OCI-LY3 (cell line): ENCODE measurements around the gene TMEM14C.
"Not testable (repeated sequence)": the region's sequence is repeated elsewhere in the genome, so short reads cannot be mapped to it uniquely, and the experiment has no call there.

ENCODE experiments used
- H2AFZ ChIP-seq: fragments of 200-600, 300-600 bp; shearing (Covaris generic); 2 replicates; pipeline ENCODE4 v1.6.0; 2014; ENCODE audit warnings: antibody characterized with exemption, low read depth, low read length
- H3K27ac ChIP-seq: fragments of 200-600, 300-600 bp; sonication (generic); 2 replicates; pipeline ENCODE4 v1.5.1; 2014; ENCODE audit warnings: mild to moderate bottlenecking, low read length, moderate library complexity, mixed read lengths
- H3K27me3 ChIP-seq: fragments of 200-600, 300-600 bp; sonication (generic); 2 replicates; pipeline ENCODE4 v1.6.1; 2014; ENCODE audit warnings: low read depth, low read length, mixed read lengths
- H3K36me3 ChIP-seq: fragments of 200-600, 300-600 bp; sonication (generic); replicated peaks from 2 replicates; pipeline ENCODE3; 2014; ENCODE audit warnings: low read depth, low read length, mixed read lengths
- H3K4me1 ChIP-seq: fragments of 300-600, 200-600 bp; sonication (generic); 2 replicates; pipeline ENCODE4 v1.6.1; 2014; ENCODE audit warnings: low read length, mixed read lengths
- H3K4me2 ChIP-seq: fragments of 200-600, 300-600 bp; sonication (generic); 2 replicates; pipeline ENCODE4 v1.6.1; 2014; ENCODE audit warnings: low read length, mixed read lengths
- H3K4me3 ChIP-seq: fragments of 300-600, 200-600 bp; sonication (generic); 2 replicates; pipeline ENCODE4 v1.5.1; 2014; ENCODE audit warnings: antibody characterized with exemption, mild to moderate bottlenecking, low read length, moderate library complexity
- H3K79me2 ChIP-seq: fragments of 300-600, 200-600 bp; shearing (Covaris generic); 2 replicates; pipeline ENCODE4 v1.6.1; 2014; ENCODE audit warnings: mild to moderate bottlenecking, low read length, mixed read lengths
- H3K9ac ChIP-seq: fragments of 300-600, 200-600 bp; shearing (Covaris generic); 2 replicates; pipeline ENCODE4 v1.6.0; 2014; ENCODE audit warnings: mild to moderate bottlenecking, low read length, moderate library complexity
- H3K9me3 ChIP-seq: fragments of 200-600, 300-600 bp; shearing (Covaris generic); 2 replicates; pipeline ENCODE4 v1.6.1; 2014; ENCODE audit warnings: low read length, mixed read lengths; ENCODE audit not compliant: insufficient read depth
- H4K20me1 ChIP-seq: fragments of 200-600, 300-600 bp; sonication (generic); 2 replicates; pipeline ENCODE4 v1.6.1; 2016; ENCODE audit warnings: low read length, mixed read lengths; ENCODE audit not compliant: insufficient read depth
- EZH2phosphoT487 ChIP-seq: fragments of 200-600 bp; shearing (Covaris generic); IDR thresholded peaks from 2 replicates; pipeline ENCODE4 v1.6.1; 2018; ENCODE audit warnings: antibody characterized with exemption, mixed run types, low read depth
- TF ChIP-seq, protein P1 (sequence below): fragments of 200-600, 300-600 bp; sonication (generic); IDR thresholded peaks from 2 replicates; pipeline ENCODE4 v1.5.1; 2014; ENCODE audit warnings: antibody characterized with exemption, low read length, low read depth

The TMEM14C gene

GRCh38 chr6:10740061-10740460 is 17.2 kb downstream of the TMEM14C start:
- Histone ChIP-seq H4K20me1 (no peaks in the 10 kb centered on the region), H3K36me3 (no peaks in the 10 kb centered on the region), H3K9ac (no peak overlapping the region), H3K4me3 (no peak overlapping the region), H3K27me3 (no peaks in the 10 kb centered on the region), H3K4me2 (no peak overlapping the region), H3K27ac (no peak overlapping the region), H3K9me3 (no peaks in the 10 kb centered on the region), H3K4me1 (no peaks in the 10 kb centered on the region), H2AFZ (no peak overlapping the region), H3K79me2 (no peaks in the 10 kb centered on the region)
- TF ChIP-seq, protein P1, sequence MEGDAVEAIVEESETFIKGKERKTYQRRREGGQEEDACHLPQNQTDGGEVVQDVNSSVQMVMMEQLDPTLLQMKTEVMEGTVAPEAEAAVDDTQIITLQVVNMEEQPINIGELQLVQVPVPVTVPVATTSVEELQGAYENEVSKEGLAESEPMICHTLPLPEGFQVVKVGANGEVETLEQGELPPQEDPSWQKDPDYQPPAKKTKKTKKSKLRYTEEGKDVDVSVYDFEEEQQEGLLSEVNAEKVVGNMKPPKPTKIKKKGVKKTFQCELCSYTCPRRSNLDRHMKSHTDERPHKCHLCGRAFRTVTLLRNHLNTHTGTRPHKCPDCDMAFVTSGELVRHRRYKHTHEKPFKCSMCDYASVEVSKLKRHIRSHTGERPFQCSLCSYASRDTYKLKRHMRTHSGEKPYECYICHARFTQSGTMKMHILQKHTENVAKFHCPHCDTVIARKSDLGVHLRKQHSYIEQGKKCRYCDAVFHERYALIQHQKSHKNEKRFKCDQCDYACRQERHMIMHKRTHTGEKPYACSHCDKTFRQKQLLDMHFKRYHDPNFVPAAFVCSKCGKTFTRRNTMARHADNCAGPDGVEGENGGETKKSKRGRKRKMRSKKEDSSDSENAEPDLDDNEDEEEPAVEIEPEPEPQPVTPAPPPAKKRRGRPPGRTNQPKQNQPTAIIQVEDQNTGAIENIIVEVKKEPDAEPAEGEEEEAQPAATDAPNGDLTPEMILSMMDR, result no peak
- no peak for TF ChIP-seq EZH2phosphoT487

DNA sequence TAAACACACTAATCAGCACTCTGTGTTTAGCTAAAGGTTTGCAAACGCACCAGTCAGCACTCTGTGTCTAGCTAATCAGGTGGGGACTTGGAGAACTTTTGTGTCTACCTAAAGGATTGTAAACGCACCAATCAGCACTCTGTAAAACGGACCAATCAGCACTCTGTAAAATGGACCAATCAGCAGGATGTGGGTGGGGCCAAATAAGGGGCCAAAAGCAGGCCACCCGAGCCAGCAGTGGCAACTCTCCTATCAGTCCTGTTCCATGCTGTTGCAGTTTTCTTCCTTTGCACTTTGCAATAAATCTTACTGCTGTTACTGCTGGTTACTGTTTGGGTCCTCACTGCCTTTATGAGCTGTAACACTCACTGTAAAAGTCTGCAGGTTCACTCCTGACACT is 18.8 kb downstream of the TMEM14C start:
- H3K9ac ChIP-seq, H3K4me3 ChIP-seq, H3K4me2 ChIP-seq, H3K79me2 ChIP-seq, H3K27ac ChIP-seq, H3K9me3 ChIP-seq, H4K20me1 ChIP-seq, H3K4me1 ChIP-seq, H2AFZ ChIP-seq, H3K27me3 ChIP-seq, H3K36me3 ChIP-seq: not testable (repeated sequence)

DNA sequence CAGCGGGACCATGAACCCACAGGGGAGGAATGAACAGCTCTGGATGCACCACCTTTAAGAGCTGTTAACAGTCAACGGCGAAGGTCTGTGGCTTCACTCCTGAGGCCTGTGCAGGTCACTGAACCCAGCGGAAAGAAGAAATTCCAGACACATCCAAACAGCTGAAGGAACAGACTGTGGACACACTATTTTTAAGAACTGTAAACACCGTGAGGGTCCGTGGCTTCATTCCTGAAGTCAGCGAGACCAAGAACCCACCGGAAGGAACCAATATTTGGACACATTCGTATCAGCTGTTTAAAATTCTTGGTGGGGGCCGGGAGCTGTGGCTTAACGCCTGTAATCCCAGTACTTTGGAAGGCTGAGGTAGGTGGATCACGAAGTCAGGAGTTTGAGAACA is 19.4 kb downstream of the TMEM14C start:
- Histone ChIP-seq H4K20me1 (no peaks in the 10 kb centered on the region), H3K4me2 (no peak overlapping the region), H3K4me1 (peaks cover 4% of the 10 kb centered on the region; the same call in 1 of the 2 replicates), H2AFZ (no peak overlapping the region), H3K9ac (no peak overlapping the region), H3K27ac (no peak overlapping the region), H3K9me3 (no peaks in the 10 kb centered on the region), H3K4me3 (no peak overlapping the region), H3K79me2 (no peaks in the 10 kb centered on the region), H3K27me3 (no peaks in the 10 kb centered on the region), H3K36me3 (no peaks in the 10 kb centered on the region)
- TF ChIP-seq, protein P1, result no peak
- TF ChIP-seq EZH2phosphoT487, result no peak

GRCh38 chr6:10743515-10743914 is 20.6 kb downstream of the TMEM14C start:
- H3K4me2 ChIP-seq, result no peak overlapping the region
- no peak overlapping the region for H2AFZ ChIP-seq
- peaks cover 7% of the 10 kb centered on the region; the same call in 1 of the 2 replicates for H3K4me1 ChIP-seq
- H3K9ac ChIP-seq, result no peak overlapping the region
- TF ChIP-seq, protein P1, result no peak
- TF ChIP-seq EZH2phosphoT487, result no peak
- peaks cover 9% of the 10 kb centered on the region for H3K79me2 ChIP-seq
- H3K27me3 ChIP-seq, result no peaks in the 10 kb centered on the region
- H3K36me3 ChIP-seq, result no peaks in the 10 kb centered on the region
- H3K4me3 ChIP-seq, result no peak overlapping the region
- H3K9me3 ChIP-seq, result no peaks in the 10 kb centered on the region
- no peak overlapping the region for H3K27ac ChIP-seq
- H4K20me1 ChIP-seq, result no peaks in the 10 kb centered on the region

GRCh38 chr6:10745116-10745515 is 22.2 kb downstream of the TMEM14C start:
- H2AFZ ChIP-seq, result no peak overlapping the region
- no peaks in the 10 kb centered on the region for H4K20me1 ChIP-seq
- H3K9me3 ChIP-seq, result no peaks in the 10 kb centered on the region
- no peak overlapping the region for H3K4me2 ChIP-seq
- H3K9ac ChIP-seq, result no peak overlapping the region
- peaks cover 23% of the 10 kb centered on the region for H3K79me2 ChIP-seq
- peaks cover 11% of the 10 kb centered on the region; the same call in 1 of the 2 replicates for H3K4me1 ChIP-seq
- TF ChIP-seq EZH2phosphoT487, result no peak
- TF ChIP-seq, protein P1, result no peak
- H3K4me3 ChIP-seq, result no peak overlapping the region
- no peaks in the 10 kb centered on the region for H3K27me3 ChIP-seq
- H3K27ac ChIP-seq, result no peak overlapping the region
- H3K36me3 ChIP-seq, result no peaks in the 10 kb centered on the region
